MCF 10A (cell line): Measurements from ENCODE around the gene CENPQ. TPM values are rescaled to one million over a fixed set of nuclear protein-coding genes. Genes with fewer than 3 reads are reported as not detected.

Experiments used
- BruUV-seq: library from RNA; stranded (reverse); fragments of 400-500 nt; replicated peaks from 2 replicates; lab custom pipeline; 2021; lab: Mats Ljungman, UMichigan
- CTCF ChIA-PET: fragments of 300-600 bp; sonication (Branson Sonifier 250); formaldehyde crosslinking; extraction: SDS; loops from one replicate; lab custom pipeline; 2021; ENCODE audit warnings: antibody characterized with exemption, inconsistent platforms; lab: Yijun Ruan, JAX
- POLR2A ChIA-PET: fragments of 300-600, 350-650 bp; sonication (Branson Sonifier 250); formaldehyde crosslinking; extraction: SDS; loops from one replicate; lab custom pipeline; 2020; ENCODE audit warnings: antibody characterized with exemption, inconsistent platforms; lab: Yijun Ruan, JAX
- DNase-seq: peaks from one replicate; pipeline ENCODE4 v3.0.0-alpha.2; 2018; ENCODE audit not compliant: unreplicated experiment
- H3K27ac Mint-ChIP-seq: one replicate; pipeline ENCODE4 v1.8.0; 2022; ENCODE audit warnings: mild to moderate bottlenecking, low read depth, mixed read lengths; ENCODE audit not compliant: unreplicated experiment
- H3K27me3 Mint-ChIP-seq: one replicate; pipeline ENCODE4 v1.8.0; 2022; ENCODE audit warnings: mixed read lengths; ENCODE audit not compliant: insufficient read depth, unreplicated experiment
- H3K36me3 Mint-ChIP-seq: one replicate; pipeline ENCODE4 v1.8.0; 2022; ENCODE audit warnings: mild to moderate bottlenecking, moderate library complexity, mixed read lengths; ENCODE audit not compliant: insufficient read depth, unreplicated experiment
- H3K4me1 Mint-ChIP-seq: one replicate; pipeline ENCODE4 v1.8.0; 2022; ENCODE audit warnings: mixed read lengths; ENCODE audit not compliant: insufficient read depth, unreplicated experiment
- H3K4me3 Mint-ChIP-seq: one replicate; pipeline ENCODE4 v1.8.0; 2022; ENCODE audit warnings: mild to moderate bottlenecking, moderate library complexity, mixed read lengths; ENCODE audit not compliant: unreplicated experiment
- H3K9me3 Mint-ChIP-seq: one replicate; pipeline ENCODE4 v1.8.0; 2022; ENCODE audit warnings: mixed read lengths; ENCODE audit not compliant: unreplicated experiment
- intact Hi-C: fragments of 100-400 bp; cut with micrococcal nuclease; formaldehyde crosslinking; loops from 2 replicates; pipeline ENCODE4 v1.14.1; 2022
- total RNA-seq: library from RNA; stranded (reverse); gene quantifications from 2 replicates; pipeline ENCODE4 v1.2.3, GENCODE V29; 2022
- TF ChIP-seq, protein P1 (sequence below): fragments of 200-600 bp; IDR thresholded peaks from one replicate; pipeline ENCODE4 v1.8.0; 2022; ENCODE audit warnings: antibody characterized with exemption, mild to moderate bottlenecking; ENCODE audit not compliant: unreplicated experiment

The CENPQ gene
- total RNA-seq, 1 experiment from 2014 or later: 5.4 TPM

- H3K4me1 Mint-ChIP-seq: no peaks in the 10 kb centered on the region
- no peaks in the 10 kb centered on the region for H3K27me3 Mint-ChIP-seq
- CTCF ChIA-PET: interaction anchor here (0.7 to 2.6 kb wide), 4 partner anchors 14 to 1703 kb away, joined by 3 to 18 read pairs (median 4); no protein-coding TSS in a partner anchor
- no peak overlapping the region for H3K27ac Mint-ChIP-seq
- no peak for DNase-seq
- H3K4me3 Mint-ChIP-seq: no peak overlapping the region
- BruUV-seq: no TSS peak
- POLR2A ChIA-PET: no interaction called here
- no peaks in the 10 kb centered on the region for H3K36me3 Mint-ChIP-seq
- TF ChIP-seq, protein P1, sequence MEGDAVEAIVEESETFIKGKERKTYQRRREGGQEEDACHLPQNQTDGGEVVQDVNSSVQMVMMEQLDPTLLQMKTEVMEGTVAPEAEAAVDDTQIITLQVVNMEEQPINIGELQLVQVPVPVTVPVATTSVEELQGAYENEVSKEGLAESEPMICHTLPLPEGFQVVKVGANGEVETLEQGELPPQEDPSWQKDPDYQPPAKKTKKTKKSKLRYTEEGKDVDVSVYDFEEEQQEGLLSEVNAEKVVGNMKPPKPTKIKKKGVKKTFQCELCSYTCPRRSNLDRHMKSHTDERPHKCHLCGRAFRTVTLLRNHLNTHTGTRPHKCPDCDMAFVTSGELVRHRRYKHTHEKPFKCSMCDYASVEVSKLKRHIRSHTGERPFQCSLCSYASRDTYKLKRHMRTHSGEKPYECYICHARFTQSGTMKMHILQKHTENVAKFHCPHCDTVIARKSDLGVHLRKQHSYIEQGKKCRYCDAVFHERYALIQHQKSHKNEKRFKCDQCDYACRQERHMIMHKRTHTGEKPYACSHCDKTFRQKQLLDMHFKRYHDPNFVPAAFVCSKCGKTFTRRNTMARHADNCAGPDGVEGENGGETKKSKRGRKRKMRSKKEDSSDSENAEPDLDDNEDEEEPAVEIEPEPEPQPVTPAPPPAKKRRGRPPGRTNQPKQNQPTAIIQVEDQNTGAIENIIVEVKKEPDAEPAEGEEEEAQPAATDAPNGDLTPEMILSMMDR: no peak
- H3K9me3 Mint-ChIP-seq: no peaks in the 10 kb centered on the region
- intact Hi-C loops: no loop called here
These were observed 54.7 kb downstream of the CENPQ start for GRCh38 chr6:49517919-49518318.

DNA sequence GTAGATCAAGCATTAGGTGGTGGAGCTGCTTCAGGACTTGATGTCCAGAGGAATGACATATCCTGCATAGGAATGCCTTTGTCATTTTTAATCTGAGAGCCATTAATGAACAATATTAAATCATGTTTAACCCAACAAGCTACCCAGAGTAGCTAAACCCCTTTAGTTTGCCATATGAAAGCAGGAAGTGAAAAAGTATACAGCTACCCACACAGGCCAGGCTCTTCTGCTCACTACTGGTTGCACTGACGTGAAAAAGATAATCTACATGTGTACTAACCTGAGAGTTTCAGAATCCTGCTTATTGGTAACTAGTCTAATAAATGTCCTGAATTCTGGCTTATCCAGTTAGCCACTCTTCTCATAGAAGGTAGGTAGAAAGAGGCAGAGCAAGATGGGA, 56.5 kb downstream of the CENPQ start:
- BruUV-seq: no TSS peak
- no peaks in the 10 kb centered on the region for H3K36me3 Mint-ChIP-seq
- CTCF ChIA-PET: interaction anchor here (2.2 to 2.6 kb wide), 2 partner anchors 12 to 87 kb away, joined by 6 to 18 read pairs; no protein-coding TSS in a partner anchor
- no peak overlapping the region for H3K27ac Mint-ChIP-seq
- intact Hi-C loops: no loop called here
- no peaks in the 10 kb centered on the region for H3K9me3 Mint-ChIP-seq
- no peak overlapping the region for H3K4me3 Mint-ChIP-seq
- DNase-seq: no peak
- POLR2A ChIA-PET: interaction anchor here (0.6 kb wide), 1 partner anchor 346 kb away, joined by 3 read pairs; no protein-coding TSS in a partner anchor
- TF ChIP-seq, protein P1: no peak
- no peaks in the 10 kb centered on the region for H3K4me1 Mint-ChIP-seq
- no peaks in the 10 kb centered on the region for H3K27me3 Mint-ChIP-seq

DNA sequence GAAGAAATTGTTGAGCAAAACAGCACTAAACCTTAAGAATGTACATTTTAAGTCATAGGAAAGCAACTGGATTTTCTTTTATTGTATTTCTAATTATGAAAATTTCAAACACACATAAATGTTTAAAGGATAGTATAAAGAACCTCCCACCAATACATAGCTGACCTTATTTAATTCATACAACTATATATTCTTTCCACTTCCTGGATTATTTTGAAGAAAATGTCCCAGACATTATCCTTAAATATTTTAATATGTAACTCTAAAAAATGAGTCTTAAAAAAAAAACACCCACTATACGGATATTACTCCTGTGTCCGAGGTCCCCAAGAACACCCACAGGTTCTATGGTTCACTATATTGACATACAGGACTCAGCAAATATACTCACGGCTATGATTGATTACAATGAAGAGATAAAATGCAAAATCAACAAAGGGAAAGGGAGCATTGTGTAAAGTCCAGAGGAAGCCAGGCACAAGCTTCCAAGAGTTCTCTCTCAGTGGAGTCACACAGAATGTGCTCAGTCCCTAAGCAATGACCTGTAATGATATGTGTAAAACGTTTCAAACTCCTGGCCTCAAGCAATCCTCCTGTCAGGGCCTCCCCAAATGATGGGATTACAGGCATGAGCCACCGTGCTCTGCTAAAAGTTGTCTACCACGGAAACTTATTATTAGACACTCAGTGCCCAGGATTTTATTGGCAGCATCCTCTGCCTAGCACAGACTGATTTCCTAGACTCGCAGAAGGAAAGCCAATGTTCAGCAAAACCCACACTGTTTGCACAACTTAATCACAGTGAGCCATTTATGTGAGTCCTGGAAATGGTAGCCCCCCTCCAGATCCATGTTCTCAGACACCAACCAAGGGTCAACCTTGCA, 59.8 kb downstream of the CENPQ start:
- no peaks in the 10 kb centered on the region for H3K36me3 Mint-ChIP-seq
- ChIA-PET POLR2A (no interaction called here), CTCF (interaction anchor here (1.1 kb wide), 1 partner anchor 9 kb away, joined by 4 read pairs; no protein-coding TSS in a partner anchor)
- H3K27me3 Mint-ChIP-seq: no peaks in the 10 kb centered on the region
- H3K9me3 Mint-ChIP-seq: no peaks in the 10 kb centered on the region
- H3K27ac Mint-ChIP-seq: no peak overlapping the region
- BruUV-seq: no TSS peak
- no peak for DNase-seq
- intact Hi-C loops: no loop called here
- no peak overlapping the region for H3K4me3 Mint-ChIP-seq
- TF ChIP-seq, protein P1: no peak
- H3K4me1 Mint-ChIP-seq: no peaks in the 10 kb centered on the region

GRCh38 chr6:49523901-49524300, 60.7 kb downstream of the CENPQ start:
- ChIA-PET POLR2A (interaction anchor here (0.6 kb wide), 1 partner anchor 55 kb away, joined by 3 read pairs; no protein-coding TSS in a partner anchor), CTCF (interaction anchor here (0.6 to 1.1 kb wide), 3 partner anchors 8 to 259 kb away, joined by 3 to 4 read pairs (median 3); no protein-coding TSS in a partner anchor)
- H3K9me3 Mint-ChIP-seq: no peaks in the 10 kb centered on the region
- H3K27me3 Mint-ChIP-seq: no peaks in the 10 kb centered on the region
- no peaks in the 10 kb centered on the region for H3K36me3 Mint-ChIP-seq
- no peak overlapping the region for H3K4me3 Mint-ChIP-seq
- no peak overlapping the region for H3K27ac Mint-ChIP-seq
- H3K4me1 Mint-ChIP-seq: no peaks in the 10 kb centered on the region
- no TSS peak for BruUV-seq
- intact Hi-C loops: no loop called here
- TF ChIP-seq, protein P1: no peak
- no peak for DNase-seq
